Stimulated activated CD8-positive, alpha-beta memory T cell treated with anti-CD3 and anti-CD28 coated beads, Interleukin-4, amount 100 ng/mL, for 4 hours (primary cell): ENCODE data around the gene FIBIN.
"Not testable (repeated sequence)": the region's sequence is repeated elsewhere in the genome, so short reads cannot be mapped to it uniquely, and the experiment has no call there.

Source experiments
- DNase-seq, 2 donors: peaks; one replicate each; pipeline ENCODE4 v3.0.0-alpha.2; 2020; ENCODE audit warnings: low read depth in 2 of 2, low spot score in 1 of 2

FIBIN gene

GRCh38 chr11:26993965-26994457 lies at the start of gene FIBIN:
FIBIN (plus strand) TSS chr11:26994112; CDS start chr11:26994527, 415 bp downstream.
- DNase-seq, result no peak

- DNase-seq, result no peak
Measured at GRCh38 chr11:26944866-26945664, 48.8 kb upstream of the FIBIN start.

- no peak for DNase-seq
Measured at GRCh38 chr11:26946257-26946716, 47.6 kb upstream of the FIBIN start.

- DNase-seq, result no peak
Measured at GRCh38 chr11:26947379-26947844, 46.5 kb upstream of the FIBIN start.

GRCh38 chr11:26947904-26948639 lies 45.8 kb upstream of the FIBIN start:
- no peak for DNase-seq

GRCh38 chr11:26948881-26949280 lies 45.0 kb upstream of the FIBIN start:
- DNase-seq, result no peak

GRCh38 chr11:26949846-26950245 lies 44.1 kb upstream of the FIBIN start:
- DNase-seq, result no peak

- no peak for DNase-seq
Measured at GRCh38 chr11:26950260-26950719, 43.6 kb upstream of the FIBIN start.

GRCh38 chr11:26951809-26952515 lies 42.0 kb upstream of the FIBIN start:
- no peak for DNase-seq

- no peak for DNase-seq
Measured at GRCh38 chr11:26953770-26954392, 40.0 kb upstream of the FIBIN start.

GRCh38 chr11:26958005-26958701 lies 35.8 kb upstream of the FIBIN start:
- no peak for DNase-seq

GRCh38 chr11:26958702-26959049 lies 35.2 kb upstream of the FIBIN start:
- no peak for DNase-seq

- DNase-seq, result no peak
Measured at GRCh38 chr11:26960281-26960680, 33.6 kb upstream of the FIBIN start.

GRCh38 chr11:26963764-26964163 lies 30.1 kb upstream of the FIBIN start:
- no peak for DNase-seq

GRCh38 chr11:26964339-26964738 lies 29.6 kb upstream of the FIBIN start:
- DNase-seq, result no peak

GRCh38 chr11:26964847-26965485 lies 28.9 kb upstream of the FIBIN start:
- DNase-seq, result not testable (repeated sequence)

- no peak for DNase-seq
Measured at GRCh38 chr11:26971961-26972360, 22.0 kb upstream of the FIBIN start.

GRCh38 chr11:26974069-26974783 lies 19.7 kb upstream of the FIBIN start:
- no peak for DNase-seq

GRCh38 chr11:26974996-26975395 lies 18.9 kb upstream of the FIBIN start:
- DNase-seq, result no peak
